ENCODE results near the gene ACVR2B. TPM values are rescaled to one million over a fixed set of nuclear protein-coding genes. Genes with fewer than 3 reads are reported as not detected.

The ACVR2B gene
- total RNA-seq, 1 donor from 2014 or later: 6.6 TPM

DNA sequence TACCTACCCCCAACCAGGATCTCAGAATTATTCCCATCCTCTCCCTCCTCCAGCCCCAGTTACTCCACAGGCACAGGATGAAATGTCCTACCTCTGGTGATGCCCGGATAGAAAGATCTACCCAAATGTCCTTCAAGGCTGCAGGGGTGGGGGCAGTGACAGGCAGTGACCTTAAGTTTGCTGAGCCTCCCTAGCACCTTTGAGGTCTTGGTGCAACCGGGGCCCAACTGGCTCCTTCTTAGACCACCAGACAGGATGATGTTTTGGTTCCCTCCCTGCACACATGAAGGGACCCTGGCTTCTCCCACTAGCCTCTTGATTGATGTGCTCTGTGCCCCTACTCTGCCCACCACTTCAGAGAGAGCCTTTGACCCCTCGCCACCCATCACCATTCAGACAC lies 78.8 kb downstream of the ACVR2B start:
- no peak overlapping the region for H3K27ac ChIP-seq
- no peaks in the 10 kb centered on the region for H3K27me3 ChIP-seq
- H3K36me3 ChIP-seq: no peaks in the 10 kb centered on the region

DNA sequence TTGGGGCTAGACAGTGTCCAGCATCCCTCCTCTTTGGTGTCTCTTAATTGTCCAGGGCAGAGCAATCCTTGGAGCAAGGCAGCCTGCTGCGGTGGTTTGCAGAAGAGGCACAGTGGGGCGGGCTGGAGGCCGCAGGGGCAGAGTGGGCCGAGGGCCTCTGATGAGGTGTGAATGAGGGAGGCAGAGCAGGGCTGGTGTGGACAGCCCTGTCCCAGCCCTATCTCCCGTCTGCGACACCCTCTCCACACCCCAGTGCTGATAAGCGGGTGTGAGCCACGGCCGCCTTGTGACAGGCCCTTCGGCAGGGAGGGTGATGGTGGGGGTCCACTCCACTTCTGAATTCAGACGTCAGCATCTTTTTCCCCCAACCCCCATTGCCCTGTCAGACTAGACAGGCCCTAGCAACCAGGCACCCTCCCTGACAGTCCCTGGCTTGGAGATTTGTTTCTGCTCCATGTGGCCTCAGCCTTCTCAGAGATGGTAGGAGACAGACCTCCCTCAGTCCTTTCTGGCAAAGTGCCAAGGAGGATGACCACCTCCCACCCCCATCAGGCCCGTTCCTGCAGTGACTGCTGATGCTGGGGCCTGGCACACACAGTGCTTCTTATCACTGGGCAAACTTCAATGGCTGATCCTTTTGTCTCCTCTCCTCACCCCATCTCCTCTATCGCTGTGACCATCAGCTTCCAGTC lies 79.7 kb downstream of the ACVR2B start:
- Histone ChIP-seq H3K27ac (no peak overlapping the region), H3K9me3 (no peaks in the 10 kb centered on the region), H3K27me3 (no peaks in the 10 kb centered on the region), H3K4me3 (no peak overlapping the region), H3K36me3 (no peaks in the 10 kb centered on the region), H3K4me1 (no peaks in the 10 kb centered on the region)
- ATAC-seq (peak; percentile 34), DNase-seq (no peak)
- TF ChIP-seq, protein P1, sequence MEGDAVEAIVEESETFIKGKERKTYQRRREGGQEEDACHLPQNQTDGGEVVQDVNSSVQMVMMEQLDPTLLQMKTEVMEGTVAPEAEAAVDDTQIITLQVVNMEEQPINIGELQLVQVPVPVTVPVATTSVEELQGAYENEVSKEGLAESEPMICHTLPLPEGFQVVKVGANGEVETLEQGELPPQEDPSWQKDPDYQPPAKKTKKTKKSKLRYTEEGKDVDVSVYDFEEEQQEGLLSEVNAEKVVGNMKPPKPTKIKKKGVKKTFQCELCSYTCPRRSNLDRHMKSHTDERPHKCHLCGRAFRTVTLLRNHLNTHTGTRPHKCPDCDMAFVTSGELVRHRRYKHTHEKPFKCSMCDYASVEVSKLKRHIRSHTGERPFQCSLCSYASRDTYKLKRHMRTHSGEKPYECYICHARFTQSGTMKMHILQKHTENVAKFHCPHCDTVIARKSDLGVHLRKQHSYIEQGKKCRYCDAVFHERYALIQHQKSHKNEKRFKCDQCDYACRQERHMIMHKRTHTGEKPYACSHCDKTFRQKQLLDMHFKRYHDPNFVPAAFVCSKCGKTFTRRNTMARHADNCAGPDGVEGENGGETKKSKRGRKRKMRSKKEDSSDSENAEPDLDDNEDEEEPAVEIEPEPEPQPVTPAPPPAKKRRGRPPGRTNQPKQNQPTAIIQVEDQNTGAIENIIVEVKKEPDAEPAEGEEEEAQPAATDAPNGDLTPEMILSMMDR (IDR thresholded peaks at IDR 0.05): no peak
- intact Hi-C loops (cut with DNase I): loop anchor here (10.0 kb wide), 1 partner anchor 111 kb away; the partner anchor contains the start of gene SCN5A

More for the DNA sequence above, 78.8 kb downstream of the ACVR2B start:
- no peaks in the 10 kb centered on the region for H3K9me3 ChIP-seq
- intact Hi-C loops (cut with DNase I): loop anchor here (10.0 kb wide), 1 partner anchor 112 kb away; the partner anchor contains the start of gene SCN5A
- TF ChIP-seq, protein P1 (IDR thresholded peaks at IDR 0.05): no peak
- DNase-seq (no peak), ATAC-seq (no peak)
- no peaks in the 10 kb centered on the region for H3K4me1 ChIP-seq
- no peak overlapping the region for H3K4me3 ChIP-seq

DNA sequence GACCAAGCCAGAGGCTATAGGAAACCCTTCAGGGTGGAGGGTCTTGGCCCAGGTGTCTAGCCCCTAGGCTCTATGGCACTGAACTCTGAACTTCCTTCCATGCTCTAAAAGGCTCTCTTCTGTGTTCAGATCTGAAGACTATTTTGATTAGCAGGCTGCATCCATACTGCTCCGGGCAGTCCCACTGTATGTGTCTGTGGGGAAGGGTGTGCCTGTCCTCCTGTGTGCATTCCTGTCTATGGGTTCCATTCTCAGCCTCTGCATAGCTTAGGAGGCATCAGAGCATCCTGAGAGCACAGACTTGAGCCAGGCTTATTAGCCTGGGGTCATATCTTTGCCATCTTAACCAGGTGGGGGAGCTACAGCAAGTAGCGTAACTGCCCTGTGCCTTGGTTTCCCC lies 80.5 kb downstream of the ACVR2B start:
- Histone ChIP-seq H3K4me1 (no peaks in the 10 kb centered on the region), H3K27ac (no peak overlapping the region), H3K9me3 (no peaks in the 10 kb centered on the region), H3K27me3 (no peaks in the 10 kb centered on the region), H3K36me3 (no peaks in the 10 kb centered on the region), H3K4me3 (no peak overlapping the region)
- TF ChIP-seq, protein P1 (IDR thresholded peaks at IDR 0.05): no peak
- DNase-seq (no peak), ATAC-seq (no peak)
- intact Hi-C loops (cut with DNase I): loop anchor here (10.0 kb wide), 1 partner anchor 111 kb away; the partner anchor contains the start of gene SCN5A

DNA sequence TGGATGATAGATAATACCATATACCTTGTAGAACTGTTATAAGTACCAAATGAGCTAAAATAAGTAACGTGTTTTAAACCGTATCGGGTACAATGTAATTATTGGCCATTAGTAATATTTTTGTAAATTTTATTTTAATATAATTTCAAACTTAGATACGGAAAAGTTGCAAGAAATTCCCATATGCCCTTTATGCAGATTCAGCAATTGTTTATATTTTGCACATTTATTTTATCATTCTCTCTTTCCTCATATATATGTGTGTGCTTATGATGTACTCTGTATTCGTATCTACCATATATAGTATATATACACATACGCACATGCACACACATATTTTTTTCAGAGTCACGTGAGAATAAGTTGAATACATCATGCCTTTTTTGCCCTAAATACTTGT lies 80.9 kb downstream of the ACVR2B start:
- no peak overlapping the region for H3K27ac ChIP-seq
- no peaks in the 10 kb centered on the region for H3K9me3 ChIP-seq
- H3K4me3 ChIP-seq: no peak overlapping the region
- no peak for DNase-seq
- no peaks in the 10 kb centered on the region for H3K27me3 ChIP-seq
- no peaks in the 10 kb centered on the region for H3K36me3 ChIP-seq
- H3K4me1 ChIP-seq: no peaks in the 10 kb centered on the region
- no peak for ATAC-seq
- TF ChIP-seq, protein P1 (IDR thresholded peaks at IDR 0.05): no peak
- intact Hi-C loops (cut with DNase I): loop anchor here (10.0 kb wide), 1 partner anchor 110 kb away; the partner anchor contains the start of gene SCN5A

DNA sequence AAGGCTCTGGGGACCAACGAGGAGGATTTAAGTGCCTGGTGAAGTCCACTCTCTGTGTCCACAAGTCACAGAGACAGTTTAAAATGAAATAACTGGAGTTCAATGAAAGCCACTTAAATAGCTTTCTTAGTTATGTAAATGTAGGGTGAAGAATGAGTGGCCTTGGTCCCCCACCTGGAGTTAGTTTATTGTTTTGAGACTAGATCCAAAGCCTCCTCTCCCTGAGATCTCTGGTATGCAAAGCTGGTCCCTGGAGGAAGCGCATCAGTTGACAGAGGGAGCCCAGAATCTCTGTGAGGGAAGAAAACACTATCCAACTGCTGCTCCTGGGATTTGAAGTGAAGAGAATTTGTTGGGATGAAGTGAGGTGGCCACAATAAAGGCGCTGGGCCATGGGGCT lies 83.0 kb downstream of the ACVR2B start:
- H3K4me1 ChIP-seq: no peaks in the 10 kb centered on the region
- H3K9me3 ChIP-seq: no peaks in the 10 kb centered on the region
- no peak overlapping the region for H3K4me3 ChIP-seq
- no peak overlapping the region for H3K27ac ChIP-seq
- intact Hi-C loops (cut with DNase I): loop anchor here (10.0 kb wide), 1 partner anchor 108 kb away; the partner anchor contains the start of gene SCN5A
- ATAC-seq: no peak
- no peak for DNase-seq
- TF ChIP-seq, protein P1 (IDR thresholded peaks at IDR 0.05): no peak
- H3K36me3 ChIP-seq: no peaks in the 10 kb centered on the region
- H3K27me3 ChIP-seq: no peaks in the 10 kb centered on the region
